GM23248 (cell line): ENCODE data around the gene RAB33A.

ENCODE experiments used
- EZH2 ChIP-seq: fragments of 200-600 bp; sonication (generic); IDR thresholded peaks from 2 replicates; pipeline ENCODE4 v1.6.1; 2018; ENCODE audit warnings: antibody characterized with exemption, mild to moderate bottlenecking; ENCODE audit not compliant: insufficient read depth, poor library complexity, severe bottlenecking
- EZH2phosphoT487 ChIP-seq: fragments of 200-600 bp; sonication (generic); IDR thresholded peaks from 2 replicates; pipeline ENCODE4 v1.6.1; 2018; ENCODE audit warnings: antibody characterized with exemption, moderate library complexity, mild to moderate bottlenecking, low read depth; ENCODE audit not compliant: insufficient read depth

GRCh38 chrX:130190801-130191200 is 19.0 kb downstream of the RAB33A start:
- TF ChIP-seq EZH2: no peak
- TF ChIP-seq EZH2phosphoT487: no peak
